ENCODE measurements around the gene EXOC1L. TPM values are rescaled to one million over a fixed set of nuclear protein-coding genes. Genes with fewer than 3 reads are reported as not detected.
A peak's percentile ranks its signal among the peaks of the same experiment; 100 is the strongest.

Gene EXOC1L
- total and polyA plus RNA-seq, 2 of the 13 experiments (the other 11 are each of a cell fraction or from before 2014, with no cell fraction given): not detected

- peak; percentile 90 for TF ChIP-seq USF2 (IDR thresholded peaks at IDR 0.05; ENCODE audit: low read depth, low read length)
- TF ChIP-seq USF2 (CRISPR knock-in tag; IDR thresholded peaks at IDR 0.05; ENCODE audit: borderline replicate concordance): peak; percentile 97; the same call in 1 of the 2 replicates
- TF ChIP-seq DNMT3B (CRISPR knock-in tag; conservative IDR thresholded peaks at IDR 0.05): no peak
- peak; percentile 34; the same call in 1 of the 2 replicates for TF ChIP-seq ZNF367 (CRISPR knock-in tag; IDR thresholded peaks at IDR 0.05; ENCODE audit: borderline replicate concordance)
- no peak; the same call in 1 of the 2 replicates for TF ChIP-seq ZNF776 (CRISPR knock-in tag; IDR thresholded peaks at IDR 0.05)
- TF ChIP-seq ZNF468 (CRISPR knock-in tag; IDR thresholded peaks at IDR 0.05): no peak
- TF ChIP-seq HIVEP1 (CRISPR knock-in tag; IDR thresholded peaks at IDR 0.05): peak; percentile 40; the same call in 1 of the 2 replicates
- TF ChIP-seq TEAD3 (CRISPR knock-in tag; optimal IDR thresholded peaks at IDR 0.05; ENCODE audit: borderline replicate concordance): no peak
- TF ChIP-seq BHLHE40 (IDR thresholded peaks at IDR 0.05; ENCODE audit: low read length): peak; percentile 90
- TF ChIP-seq REPIN1 (CRISPR knock-in tag; IDR thresholded peaks at IDR 0.05; ENCODE audit: borderline replicate concordance, low read depth): 0 out of 2 replicates have a peak, but pooled peaks have one; percentile 12
- TF ChIP-seq ZNF550 (CRISPR knock-in tag; IDR thresholded peaks at IDR 0.05; ENCODE audit: borderline replicate concordance): no peak
- TF ChIP-seq ZBTB8A (CRISPR knock-in tag; IDR thresholded peaks at IDR 0.05; ENCODE audit: borderline replicate concordance, low read depth): no peak
- no peak for TF ChIP-seq ETV6 (CRISPR knock-in tag; conservative IDR thresholded peaks at IDR 0.05)
- no peak for TF ChIP-seq U2AF2 (IDR thresholded peaks at IDR 0.05; ENCODE audit: low read depth, low read length)
- 0 out of 2 replicates have a peak, but pooled peaks have one; percentile 9 for TF ChIP-seq HOXA9 (CRISPR knock-in tag; IDR thresholded peaks at IDR 0.05; ENCODE audit: borderline replicate concordance)
- peak; percentile 97 for TF ChIP-seq SAP130 (CRISPR knock-in tag; IDR thresholded peaks at IDR 0.05; ENCODE audit: low read depth)
- TF ChIP-seq TRIM24 (CRISPR knock-in tag; IDR thresholded peaks at IDR 0.05): no peak
- no peak for TF ChIP-seq ZNF234 (CRISPR knock-in tag; conservative IDR thresholded peaks at IDR 0.05)
- TF ChIP-seq ZBTB33 (CRISPR knock-in tag; IDR thresholded peaks at IDR 0.05): no peak
- peak; percentile 17; the same call in 1 of the 2 replicates for TF ChIP-seq THRA (CRISPR knock-in tag; IDR thresholded peaks at IDR 0.05; ENCODE audit: borderline replicate concordance)
- TF ChIP-seq ZZZ3 (CRISPR knock-in tag; IDR thresholded peaks at IDR 0.05; ENCODE audit: borderline replicate concordance): no peak; the same call in 1 of the 2 replicates
- TF ChIP-seq ISX (CRISPR knock-in tag; conservative IDR thresholded peaks at IDR 0.05): no peak
- TF ChIP-seq HMG20B (CRISPR knock-in tag; conservative IDR thresholded peaks at IDR 0.05): no peak
- no peak for TF ChIP-seq SMAD1 (CRISPR knock-in tag; IDR thresholded peaks at IDR 0.05; ENCODE audit: borderline replicate concordance, low read depth)
- TF ChIP-seq FOXA1 (IDR thresholded peaks at IDR 0.05): no peak
- TF ChIP-seq FOXA1 (CRISPR knock-in tag; IDR thresholded peaks at IDR 0.05): no peak
Observed at GRCh38 chr4:55853484-55854046, 34.0 kb downstream of the EXOC1L start, which contains the start of gene EXOC1 (continued).

Measured in HepG2 (cell line).